H9 (cell line): ENCODE results near the gene BAIAP2. TPM values are rescaled to one million over a fixed set of nuclear protein-coding genes. Genes with fewer than 3 reads are reported as not detected.

ENCODE experiments used
- DNase-seq: peaks from one replicate; pipeline ENCODE4 v3.0.0-alpha.2; 2017
- H2AFZ ChIP-seq: one replicate; pipeline ENCODE4 v1.6.1; 2013; ENCODE audit warnings: mild to moderate bottlenecking, low read length, control low read depth, moderate library complexity
- H2AK5ac ChIP-seq: 2 replicates; pipeline ENCODE4 v1.6.1; 2013; ENCODE audit warnings: low read length, control low read depth, mixed read lengths; ENCODE audit not compliant: insufficient read length
- H2BK120ac ChIP-seq: one replicate; pipeline ENCODE4 v1.6.1; 2013; ENCODE audit warnings: low read depth, mild to moderate bottlenecking, low read length, control low read depth, inconsistent platforms; ENCODE audit not compliant: poor library complexity, severe bottlenecking
- H2BK12ac ChIP-seq: 2 replicates; pipeline ENCODE4 v1.6.1; 2013; ENCODE audit warnings: low read length, control low read depth, mixed read lengths, low read depth; ENCODE audit not compliant: insufficient read length
- H2BK15ac ChIP-seq: 2 replicates; pipeline ENCODE4 v1.6.1; 2013; ENCODE audit warnings: low read depth, low read length, control low read depth
- H2BK20ac ChIP-seq: one replicate; pipeline ENCODE4 v1.6.1; 2013; ENCODE audit warnings: low read depth, mild to moderate bottlenecking, low read length, control low read depth, inconsistent platforms; ENCODE audit not compliant: poor library complexity, severe bottlenecking
- H2BK5ac ChIP-seq: 2 replicates; pipeline ENCODE4 v1.6.1; 2013; ENCODE audit warnings: low read length, control low read depth, mixed read lengths; ENCODE audit not compliant: insufficient read length
- H3K14ac ChIP-seq: 2 replicates; pipeline ENCODE4 v1.6.1; 2013; ENCODE audit warnings: low read length, control low read depth; ENCODE audit not compliant: insufficient read depth
- H3K18ac ChIP-seq: 2 replicates; pipeline ENCODE4 v1.6.1; 2013; ENCODE audit warnings: low read depth, mild to moderate bottlenecking, mixed read lengths, low read length, control low read depth; ENCODE audit not compliant: insufficient read length
- H3K23ac ChIP-seq: 2 replicates; pipeline ENCODE4 v1.6.1; 2013; ENCODE audit warnings: low read length, control low read depth, mixed read lengths, low read depth; ENCODE audit not compliant: insufficient read length
- H3K23me2 ChIP-seq: 2 replicates; pipeline ENCODE4 v1.6.1; 2013; ENCODE audit warnings: low read depth, mild to moderate bottlenecking, mixed read lengths, low read length, control low read depth; ENCODE audit not compliant: insufficient read length, poor library complexity, severe bottlenecking
- H3K27ac ChIP-seq: 2 replicates; pipeline ENCODE4 v1.5.1; 2013; ENCODE audit warnings: low read length, control low read depth, mixed read lengths, low read depth; ENCODE audit not compliant: insufficient read length
- H3K27me3 ChIP-seq: 2 replicates; pipeline ENCODE4 v1.6.1; 2013; ENCODE audit warnings: low read length, control low read depth, inconsistent platforms; ENCODE audit not compliant: insufficient read depth
- H3K4ac ChIP-seq: 2 replicates; pipeline ENCODE4 v1.6.1; 2013; ENCODE audit warnings: low read depth, mild to moderate bottlenecking, control low read depth, inconsistent platforms, low read length, moderate library complexity
- H3K4me1 ChIP-seq: 2 replicates; pipeline ENCODE4 v1.6.1; 2013; ENCODE audit warnings: low read length, control low read depth, inconsistent platforms; ENCODE audit not compliant: insufficient read depth
- H3K4me2 ChIP-seq: 2 replicates; pipeline ENCODE4 v1.6.1; 2013; ENCODE audit warnings: low read length, control low read depth, mixed read lengths; ENCODE audit not compliant: insufficient read length, insufficient read depth
- H3K56ac ChIP-seq: 2 replicates; pipeline ENCODE4 v1.6.1; 2013; ENCODE audit warnings: low read depth, mild to moderate bottlenecking, mixed read lengths, low read length, control low read depth; ENCODE audit not compliant: insufficient read length
- H3K79me1 ChIP-seq: 2 replicates; pipeline ENCODE4 v1.6.1; 2013; ENCODE audit warnings: low read depth, mild to moderate bottlenecking, moderate library complexity, low read length, control low read depth, inconsistent platforms; ENCODE audit not compliant: insufficient read depth, poor library complexity, severe bottlenecking
- H3K79me2 ChIP-seq: 2 replicates; pipeline ENCODE4 v1.6.1; 2013; ENCODE audit warnings: low read length, control low read depth, inconsistent platforms; ENCODE audit not compliant: insufficient read depth
- H3K9ac ChIP-seq: 2 replicates; pipeline ENCODE4 v1.6.1; 2013; ENCODE audit warnings: low read length, control low read depth, mixed read lengths; ENCODE audit not compliant: insufficient read length; ENCODE audit errors: extremely low read depth
- H3K9me3 ChIP-seq: one replicate; pipeline ENCODE4 v1.6.1; 2013; ENCODE audit warnings: low read depth, low read length, inconsistent platforms; ENCODE audit not compliant: control insufficient read depth
- H3T11ph ChIP-seq: one replicate; pipeline ENCODE4 v1.6.1; 2013; ENCODE audit warnings: mild to moderate bottlenecking, low read length, control low read depth, inconsistent platforms
- H4K20me1 ChIP-seq: one replicate; pipeline ENCODE4 v1.6.1; 2013; ENCODE audit not compliant: control insufficient read depth, insufficient read length, insufficient read depth
- H4K5ac ChIP-seq: 2 replicates; pipeline ENCODE4 v1.6.1; 2013; ENCODE audit warnings: low read depth, mild to moderate bottlenecking, mixed read lengths, low read length, control low read depth; ENCODE audit not compliant: insufficient read length
- H4K8ac ChIP-seq: replicated peaks from 2 replicates; pipeline ENCODE4 v1.6.1; 2013; ENCODE audit warnings: low read length, control low read depth, mixed read lengths, low read depth; ENCODE audit not compliant: insufficient read length
- H4K91ac ChIP-seq: 2 replicates; pipeline ENCODE4 v1.6.1; 2013; ENCODE audit warnings: low read depth, mild to moderate bottlenecking, moderate library complexity, mixed read lengths, low read length, control low read depth; ENCODE audit not compliant: insufficient read length
- H3K27ac Mint-ChIP-seq, 3 experiments: 2 replicates in 2 of 3; 3 replicates in 1 of 3; pipeline ENCODE4 v1.8.0; 2020 to 2021; ENCODE audit warnings: mixed read lengths in 3 of 3, mild to moderate bottlenecking in 1 of 3, moderate library complexity in 1 of 3
- H3K27me3 Mint-ChIP-seq: 2 replicates; pipeline ENCODE4 v1.8.0; 2021; ENCODE audit warnings: low read depth, mild to moderate bottlenecking, moderate library complexity, mixed read lengths
- H3K36me3 Mint-ChIP-seq, 3 experiments: 2 replicates in 2 of 3; 3 replicates in 1 of 3; pipeline ENCODE4 v1.8.0; 2020 to 2021; ENCODE audit warnings: low read depth in 3 of 3, mixed read lengths in 3 of 3; ENCODE audit not compliant: insufficient read depth in 1 of 3
- H3K4me1 Mint-ChIP-seq, 2 experiments: 2 replicates each; pipeline ENCODE4 v1.8.0; 2020; ENCODE audit warnings: mixed read lengths in 2 of 2
- H3K4me3 Mint-ChIP-seq, 2 experiments: 2 replicates in 1 of 2; 3 replicates in 1 of 2; pipeline ENCODE4 v1.8.0; 2020 to 2021; ENCODE audit warnings: mild to moderate bottlenecking in 2 of 2, mixed read lengths in 2 of 2, moderate library complexity in 1 of 2
- H3K9me3 Mint-ChIP-seq, 2 experiments: 2 replicates in 1 of 2; 3 replicates in 1 of 2; pipeline ENCODE4 v1.8.0; 2020; ENCODE audit warnings: mild to moderate bottlenecking in 2 of 2, mixed read lengths in 2 of 2, moderate library complexity in 1 of 2
- WGBS: extraction: QIAGEN DNeasy Blood & Tissue Kit; methylation state at CpG from one replicate; pipeline ENCODE4 v1.1.7; 2013; ENCODE audit warnings: missing lambda C conversion rate, low lambda C conversion rate, mixed read lengths; ENCODE audit not compliant: insufficient read length; ENCODE audit errors: extremely low coverage; 5-methylcytosine and 5-hydroxymethylcytosine counted together
- total RNA-seq: library from RNA; stranded (reverse); gene quantifications from 2 replicates; pipeline ENCODE4 v1.2.1, GENCODE V29; 2021
- TF ChIP-seq, protein P1 (sequence below): fragments of 200-600 bp; sonication (generic); conservative IDR thresholded peaks from 3 replicates; pipeline ENCODE4 v1.8.0; 2021; ENCODE audit warnings: antibody characterized with exemption, mild to moderate bottlenecking

Gene BAIAP2
- total RNA-seq, 1 experiment from 2014 or later: 27.8 TPM

DNA sequence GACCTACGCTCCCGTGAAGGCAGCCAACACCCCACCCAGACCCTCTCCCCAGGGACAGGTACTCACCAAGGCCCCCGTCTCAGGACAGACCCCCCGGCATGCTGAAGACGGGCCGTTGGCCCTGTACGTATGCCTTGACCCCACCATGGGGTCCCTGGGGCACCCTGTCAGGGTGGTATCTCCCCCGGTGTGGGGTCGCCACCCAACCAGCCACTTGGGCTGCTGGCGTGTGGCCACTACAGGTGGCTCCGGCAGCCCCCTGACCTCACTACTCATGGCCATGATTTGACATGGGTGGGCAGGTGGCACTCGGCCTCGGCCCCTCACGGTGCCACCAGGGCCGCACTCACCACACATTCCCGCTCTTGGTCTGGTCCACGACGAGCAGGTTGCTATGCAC is 89.4 kb downstream of the BAIAP2 start:
- Mint-ChIP-seq H3K27me3 (no peaks in the 10 kb centered on the region), H3K27ac (no peak overlapping the region), H3K4me3 (no peak overlapping the region), H3K4me1 (peaks cover 0 to 7% of the 10 kb centered on the region in 2 experiments; a peak in 2 of 4 replicates), H3K9me3 (no peaks in the 10 kb centered on the region), H3K36me3 (no peaks in the 10 kb centered on the region)
- Histone ChIP-seq H3K9me3 (no peaks in the 10 kb centered on the region), H2BK120ac (no peak overlapping the region), H2BK15ac (no peak overlapping the region), H3K4me1 (no peaks in the 10 kb centered on the region), H3K4ac (no peak overlapping the region), H2BK20ac (no peak overlapping the region), H3K14ac (no peak overlapping the region), H3K18ac (no peak overlapping the region), H3K23me2 (no peaks in the 10 kb centered on the region), H3T11ph (no peak overlapping the region), H3K27ac (no peak overlapping the region), H3K23ac (no peak overlapping the region), H4K20me1 (no peaks in the 10 kb centered on the region), H4K8ac (no peak overlapping the region), H2BK12ac (no peak overlapping the region), H3K9ac (no peak overlapping the region), H3K79me1 (no peaks in the 10 kb centered on the region), H4K91ac (no peak overlapping the region), H2AK5ac (no peak overlapping the region), H2AFZ (no peak overlapping the region), H2BK5ac (no peak overlapping the region), H3K56ac (no peak overlapping the region), H4K5ac (no peak overlapping the region), H3K79me2 (no peaks in the 10 kb centered on the region), H3K27me3 (no peaks in the 10 kb centered on the region), H3K4me2 (no peak overlapping the region)
- TF ChIP-seq, protein P1, sequence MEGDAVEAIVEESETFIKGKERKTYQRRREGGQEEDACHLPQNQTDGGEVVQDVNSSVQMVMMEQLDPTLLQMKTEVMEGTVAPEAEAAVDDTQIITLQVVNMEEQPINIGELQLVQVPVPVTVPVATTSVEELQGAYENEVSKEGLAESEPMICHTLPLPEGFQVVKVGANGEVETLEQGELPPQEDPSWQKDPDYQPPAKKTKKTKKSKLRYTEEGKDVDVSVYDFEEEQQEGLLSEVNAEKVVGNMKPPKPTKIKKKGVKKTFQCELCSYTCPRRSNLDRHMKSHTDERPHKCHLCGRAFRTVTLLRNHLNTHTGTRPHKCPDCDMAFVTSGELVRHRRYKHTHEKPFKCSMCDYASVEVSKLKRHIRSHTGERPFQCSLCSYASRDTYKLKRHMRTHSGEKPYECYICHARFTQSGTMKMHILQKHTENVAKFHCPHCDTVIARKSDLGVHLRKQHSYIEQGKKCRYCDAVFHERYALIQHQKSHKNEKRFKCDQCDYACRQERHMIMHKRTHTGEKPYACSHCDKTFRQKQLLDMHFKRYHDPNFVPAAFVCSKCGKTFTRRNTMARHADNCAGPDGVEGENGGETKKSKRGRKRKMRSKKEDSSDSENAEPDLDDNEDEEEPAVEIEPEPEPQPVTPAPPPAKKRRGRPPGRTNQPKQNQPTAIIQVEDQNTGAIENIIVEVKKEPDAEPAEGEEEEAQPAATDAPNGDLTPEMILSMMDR: no peak
- DNase-seq: no peak
- no CpG with 5 or more reads among the region's 18 CpGs for WGBS
